Nephron progenitor cell (in vitro differentiated cells): ENCODE data around the gene ANKHD1.
"Not testable (repeated sequence)": the region's sequence is repeated elsewhere in the genome, so short reads cannot be mapped to it uniquely, and the experiment has no call there.

ENCODE experiments used
- DNase-seq: peaks from one replicate; pipeline ENCODE4 v3.0.0; 2021
- H3K27ac Mint-ChIP-seq: 2 replicates; pipeline ENCODE4 v1.8.0; 2021; ENCODE audit warnings: mild to moderate bottlenecking, moderate library complexity, mixed read lengths
- H3K27me3 Mint-ChIP-seq: 2 replicates; pipeline ENCODE4 v1.8.0; 2021; ENCODE audit warnings: mild to moderate bottlenecking, low read depth, mixed read lengths; ENCODE audit not compliant: poor library complexity
- H3K36me3 Mint-ChIP-seq: 2 replicates; pipeline ENCODE4 v1.8.0; 2021; ENCODE audit warnings: low read depth, mixed read lengths
- H3K4me1 Mint-ChIP-seq: 2 replicates; pipeline ENCODE4 v1.8.0; 2021; ENCODE audit warnings: mixed read lengths
- H3K4me3 Mint-ChIP-seq: 2 replicates; pipeline ENCODE4 v1.8.0; 2021; ENCODE audit warnings: mild to moderate bottlenecking, moderate library complexity, mixed read lengths
- H3K9me3 Mint-ChIP-seq: 2 replicates; pipeline ENCODE4 v1.8.0; 2021; ENCODE audit warnings: mild to moderate bottlenecking, moderate library complexity, mixed read lengths
- CTCF ChIP-seq: fragments of 200-600 bp; sonication (generic); IDR thresholded peaks from 2 replicates; pipeline ENCODE4 v1.5.0; 2021; ENCODE audit warnings: antibody characterized with exemption

ANKHD1 gene

GRCh38 chr5:140432212-140432611 is 30.6 kb downstream of the ANKHD1 start:
- no peak overlapping the region for H3K4me3 Mint-ChIP-seq
- no peak for TF ChIP-seq CTCF
- DNase-seq, result no peak
- H3K9me3 Mint-ChIP-seq, result peaks cover 8% of the 10 kb centered on the region
- H3K36me3 Mint-ChIP-seq, result peaks cover 27% of the 10 kb centered on the region
- no peaks in the 10 kb centered on the region for H3K27me3 Mint-ChIP-seq
- no peaks in the 10 kb centered on the region for H3K4me1 Mint-ChIP-seq
- H3K27ac Mint-ChIP-seq, result no peak overlapping the region

- peaks cover 30% of the 10 kb centered on the region for H3K36me3 Mint-ChIP-seq
- H3K9me3 Mint-ChIP-seq, result peaks cover 5% of the 10 kb centered on the region
- no peaks in the 10 kb centered on the region for H3K27me3 Mint-ChIP-seq
These were observed 31.3 kb downstream of the ANKHD1 start for GRCh38 chr5:140432916-140433315.

GRCh38 chr5:140457368-140457767 is 55.7 kb downstream of the ANKHD1 start:
- not testable (repeated sequence) for DNase-seq, H3K27ac Mint-ChIP-seq, H3K27me3 Mint-ChIP-seq, H3K4me3 Mint-ChIP-seq, H3K4me1 Mint-ChIP-seq
- Mint-ChIP-seq H3K36me3 (peaks cover 79% of the 10 kb centered on the region), H3K9me3 (peaks cover 41% of the 10 kb centered on the region)

More at GRCh38 chr5:140432916-140433315, 31.3 kb downstream of the ANKHD1 start:
- Mint-ChIP-seq H3K4me1 (no peaks in the 10 kb centered on the region), H3K4me3 (no peak overlapping the region), H3K27ac (no peak overlapping the region)
- DNase-seq, result no peak
- no peak for TF ChIP-seq CTCF

- H3K9me3 Mint-ChIP-seq, result no peaks in the 10 kb centered on the region
- no peak overlapping the region for H3K4me3 Mint-ChIP-seq
- H3K27ac Mint-ChIP-seq, result no peak overlapping the region
These were observed 65.5 kb downstream of the ANKHD1 start for GRCh38 chr5:140466981-140467742.

GRCh38 chr5:140468188-140468587 is 66.6 kb downstream of the ANKHD1 start:
- Mint-ChIP-seq H3K27me3 (no peaks in the 10 kb centered on the region), H3K27ac (no peak overlapping the region), H3K9me3 (no peaks in the 10 kb centered on the region), H3K36me3 (peaks cover 36% of the 10 kb centered on the region), H3K4me3 (no peak overlapping the region), H3K4me1 (no peaks in the 10 kb centered on the region)
- no peak for TF ChIP-seq CTCF
- DNase-seq, result no peak

More at GRCh38 chr5:140466981-140467742, 65.5 kb downstream of the ANKHD1 start:
- no peaks in the 10 kb centered on the region for H3K4me1 Mint-ChIP-seq
- H3K27me3 Mint-ChIP-seq, result no peaks in the 10 kb centered on the region
- TF ChIP-seq CTCF, result no peak
- no peak for DNase-seq
- peaks cover 45% of the 10 kb centered on the region for H3K36me3 Mint-ChIP-seq

- no peaks in the 10 kb centered on the region for H3K27me3 Mint-ChIP-seq
- no peaks in the 10 kb centered on the region for H3K4me1 Mint-ChIP-seq
- peaks cover 36% of the 10 kb centered on the region for H3K36me3 Mint-ChIP-seq
- TF ChIP-seq CTCF, result no peak
- DNase-seq, result no peak
- H3K9me3 Mint-ChIP-seq, result no peaks in the 10 kb centered on the region
- H3K27ac Mint-ChIP-seq, result peak overlapping the region; percentile 46
- no peak overlapping the region for H3K4me3 Mint-ChIP-seq
These were observed 67.6 kb downstream of the ANKHD1 start for GRCh38 chr5:140469259-140469658.
